CD14-positive monocyte (primary cell): ENCODE measurements around the gene ANKRD55. TPM values are rescaled to one million over a fixed set of nuclear protein-coding genes. Genes with fewer than 3 reads are reported as not detected.
"Not testable (repeated sequence)": the region's sequence is repeated elsewhere in the genome, so short reads cannot be mapped to it uniquely, and the experiment has no call there.

Experiments
- DNase-seq, 3 donors: peaks; one replicate each; pipeline ENCODE4 v3.0.0-alpha.2; 2011 to 2022
- H2AFZ ChIP-seq: 2 replicates; pipeline ENCODE4 v1.6.0; 2012; ENCODE audit warnings: mild to moderate bottlenecking, low read depth, low read length, inconsistent platforms; ENCODE audit not compliant: insufficient read depth, poor library complexity, severe bottlenecking
- H3K27ac ChIP-seq, 2 donors: 1 replicate in 1 of 2; 2 replicates in 1 of 2; pipeline ENCODE4 v1.5.1; 2012 to 2013; ENCODE audit warnings: low read length in 2 of 2, control low read depth in 1 of 2, inconsistent platforms in 1 of 2, low read depth in 1 of 2, mild to moderate bottlenecking in 1 of 2
- H3K27me3 ChIP-seq, 2 donors: one replicate each; pipeline versions ENCODE4 v1.6.0 to v1.6.1; 2011 to 2013; ENCODE audit warnings: low read length in 2 of 2; ENCODE audit not compliant: control insufficient read depth in 2 of 2, insufficient read depth in 2 of 2
- H3K36me3 ChIP-seq, 2 donors: replicated peaks in 1 of 2; 1 replicate in 1 of 2; 2 replicates in 1 of 2; pipeline versions ENCODE4 v1.5.1 to v1.6.1; 2012 to 2013; ENCODE audit warnings: low read length in 2 of 2, control low read depth in 1 of 2, inconsistent platforms in 1 of 2, mild to moderate bottlenecking in 1 of 2; ENCODE audit not compliant: insufficient read depth in 2 of 2, control insufficient read depth in 1 of 2
- H3K4me1 ChIP-seq, 2 donors: 1 replicate in 1 of 2; 2 replicates in 1 of 2; pipeline versions ENCODE4 v1.5.1 to v1.6.1; 2012 to 2013; ENCODE audit warnings: low read length in 2 of 2, control low read depth in 1 of 2, inconsistent platforms in 1 of 2, mild to moderate bottlenecking in 1 of 2, moderate library complexity in 1 of 2; ENCODE audit not compliant: insufficient read depth in 2 of 2, control insufficient read depth in 1 of 2
- H3K4me2 ChIP-seq: replicated peaks from 2 replicates; pipeline ENCODE3; 2012; ENCODE audit warnings: low read length, moderate library complexity, mild to moderate bottlenecking; ENCODE audit not compliant: poor library complexity, severe bottlenecking; ENCODE audit errors: extremely low read depth
- H3K4me3 ChIP-seq, 3 experiments: fragments of 200-600 bp in 1 of 3; sonication (generic) in 1 of 3; replicated peaks in 1 of 3; 1 replicate in 2 of 3; 2 replicates in 1 of 3; pipeline ENCODE4 v1.5.1; 2011 to 2013; ENCODE audit warnings: low read length in 3 of 3, mild to moderate bottlenecking in 3 of 3, control low read depth in 2 of 3, low read depth in 2 of 3, inconsistent platforms in 1 of 3, moderate library complexity in 1 of 3
- H3K79me2 ChIP-seq: 2 replicates; pipeline ENCODE4 v1.6.0; 2012; ENCODE audit warnings: mild to moderate bottlenecking, control low read depth, inconsistent platforms, low read length, moderate library complexity; ENCODE audit not compliant: insufficient read depth
- H3K9ac ChIP-seq: 2 replicates; pipeline ENCODE4 v1.6.0; 2017; ENCODE audit warnings: low read length, mild to moderate bottlenecking; ENCODE audit not compliant: insufficient read depth, poor library complexity, severe bottlenecking
- H3K9me3 ChIP-seq, 2 donors: replicated peaks in 1 of 2; 1 replicate in 1 of 2; 2 replicates in 1 of 2; pipeline versions ENCODE4 v1.5.1 to v1.6.1; 2012 to 2013; ENCODE audit warnings: low read length in 2 of 2, control low read depth in 1 of 2; ENCODE audit not compliant: control insufficient read depth in 1 of 2, insufficient read depth in 1 of 2
- H4K20me1 ChIP-seq: 2 replicates; pipeline ENCODE4 v1.6.0; 2012; ENCODE audit warnings: mild to moderate bottlenecking, low read length, control low read depth, moderate library complexity; ENCODE audit not compliant: insufficient read depth
- H3K27ac Mint-ChIP-seq, 7 donors: one replicate each; pipeline ENCODE4 v1.8.0; 2020; ENCODE audit warnings: mild to moderate bottlenecking in 7 of 7, mixed read lengths in 7 of 7, moderate library complexity in 6 of 7, inconsistent platforms in 2 of 7
- H3K27me3 Mint-ChIP-seq, 3 donors: one replicate each; pipeline ENCODE4 v1.8.0; 2021 to 2022; ENCODE audit warnings: low read depth in 3 of 3, mild to moderate bottlenecking in 3 of 3, mixed read lengths in 3 of 3, moderate library complexity in 3 of 3, inconsistent platforms in 1 of 3
- H3K36me3 Mint-ChIP-seq, 2 donors: one replicate each; pipeline ENCODE4 v1.8.0; 2020; ENCODE audit warnings: mixed read lengths in 2 of 2, inconsistent platforms in 1 of 2, mild to moderate bottlenecking in 1 of 2
- H3K4me1 Mint-ChIP-seq: one replicate; pipeline ENCODE4 v1.8.0; 2020; ENCODE audit warnings: mild to moderate bottlenecking, mixed read lengths
- H3K4me3 Mint-ChIP-seq, 2 donors: one replicate each; pipeline ENCODE4 v1.8.0; 2020; ENCODE audit warnings: mild to moderate bottlenecking in 2 of 2, mixed read lengths in 2 of 2, moderate library complexity in 1 of 2
- H3K9me3 Mint-ChIP-seq, 7 donors: one replicate each; pipeline ENCODE4 v1.8.0; 2020 to 2022; ENCODE audit warnings: mixed read lengths in 7 of 7, mild to moderate bottlenecking in 6 of 7, moderate library complexity in 6 of 7, inconsistent platforms in 2 of 7
- CTCF ChIP-seq: fragments of 200-600 bp; IDR thresholded peaks from one replicate; pipeline ENCODE4 v1.8.0; 2022; ENCODE audit warnings: antibody characterized with exemption, mild to moderate bottlenecking
- WGBS: methylation state at CpG from one replicate; pipeline ENCODE4 v1.1.5; 2013; ENCODE audit warnings: missing lambda C conversion rate; ENCODE audit not compliant: insufficient coverage; 5-methylcytosine and 5-hydroxymethylcytosine counted together
- intact Hi-C, 2 donors: fragments of 100-400 bp; cut with micrococcal nuclease; formaldehyde crosslinking; loops; one replicate each; pipeline versions ENCODE4 v1.15.0 to v1.15.1; 2023
- polyA plus RNA-seq, 3 donors: library from polyadenylated mRNA; depleted of rRNA in 1 of 3; unstranded in 2 of 3; stranded (reverse) in 1 of 3; fragments of 300-500 nt in 2 of 3; fragments of >200 nt in 1 of 3; fragmentation: Illumina TruSeq in 2 of 3; gene quantifications; 1 replicate in 2 of 3; 2 replicates in 1 of 3; pipeline ENCODE4 v1.2.3, GENCODE V29; 2012 to 2021

Gene ANKRD55
- polyA plus RNA-seq, 3 donors, result 0.20 to 0.55 (median 0.28) TPM

- intact Hi-C loops, result no loop called here
- Histone ChIP-seq H3K4me1 (peaks cover 37 to 43% of the 10 kb centered on the region in 2 donors), H3K4me3 (no peak overlapping the region), H3K9ac (no peak overlapping the region), H3K27ac (no peak overlapping the region), H3K79me2 (no peaks in the 10 kb centered on the region), H3K4me2 (no peak overlapping the region), H3K36me3 (no peaks in the 10 kb centered on the region), H3K27me3 (no peaks in the 10 kb centered on the region), H3K9me3 (no peaks in the 10 kb centered on the region), H4K20me1 (no peaks in the 10 kb centered on the region), H2AFZ (no peak overlapping the region)
- H3K4me1 Mint-ChIP-seq, result peaks cover 42% of the 10 kb centered on the region
- DNase-seq, result no peak
- TF ChIP-seq CTCF, result no peak
- peak overlapping the region in 1 of 2 donors; percentile 46 for H3K4me3 Mint-ChIP-seq
- H3K27me3 Mint-ChIP-seq, result peaks cover 0 to 10% (median 4%) of the 10 kb centered on the region in 3 donors
- H3K27ac Mint-ChIP-seq, result peak overlapping the region in 2 of 7 donors; percentile 1 to 47
- H3K9me3 Mint-ChIP-seq, result peaks cover 0 to 8% (median 4%) of the 10 kb centered on the region in 7 donors
- no CpG with 5 or more reads among the region's 2 CpGs for WGBS
- H3K36me3 Mint-ChIP-seq, result peaks cover 0 to 1% of the 10 kb centered on the region in 2 donors
These were observed 152.6 kb downstream of the ANKRD55 start for GRCh38 chr5:56080375-56081052.

- H3K9me3 Mint-ChIP-seq, H4K20me1 ChIP-seq, H3K4me3 Mint-ChIP-seq, DNase-seq, H3K36me3 Mint-ChIP-seq, H3K4me3 ChIP-seq, H3K27me3 ChIP-seq, H3K4me2 ChIP-seq, H3K27ac Mint-ChIP-seq, H3K36me3 ChIP-seq, H3K79me2 ChIP-seq, H2AFZ ChIP-seq, H3K9ac ChIP-seq, H3K9me3 ChIP-seq, H3K27ac ChIP-seq: not testable (repeated sequence)
- H3K4me1 ChIP-seq, result peaks cover 37 to 43% of the 10 kb centered on the region in 2 donors
- Mint-ChIP-seq H3K4me1 (peaks cover 44% of the 10 kb centered on the region), H3K27me3 (peaks cover 1 to 11% (median 4%) of the 10 kb centered on the region in 3 donors)
- intact Hi-C loops, result loop anchor here (10.0 kb wide), 2 partner anchors 66 to 106 kb away; no protein-coding TSS in a partner anchor
- no CpG with 5 or more reads among the region's 5 CpGs for WGBS
These were observed 154.0 kb downstream of the ANKRD55 start for GRCh38 chr5:56079157-56079500.
